HL-60 (cell line): ENCODE measurements around the gene MLH1.

Experiments used
- CTCF ChIP-seq: IDR thresholded peaks from one replicate; pipeline ENCODE4 v1.5.1; 2011; ENCODE audit warnings: low read length, control low read depth, inconsistent platforms; ENCODE audit not compliant: insufficient read depth
- GABPA ChIP-seq: IDR thresholded peaks from 2 replicates; pipeline ENCODE4 v1.6.1; 2012; ENCODE audit warnings: low read depth
- POLR2AphosphoS5 ChIP-seq: IDR thresholded peaks from 2 replicates; pipeline ENCODE4 v1.6.1; 2012; ENCODE audit warnings: low read depth
- REST ChIP-seq: IDR thresholded peaks from 2 replicates; pipeline ENCODE4 v1.6.1; 2012; ENCODE audit warnings: low read depth; ENCODE audit not compliant: insufficient replicate concordance

GRCh38 chr3:37025561-37026335, 32.4 kb downstream of the MLH1 start:
- TF ChIP-seq GABPA = no peak
- no peak for TF ChIP-seq POLR2AphosphoS5
- TF ChIP-seq CTCF = no peak
- TF ChIP-seq REST = no peak
